A549 (cell line): ENCODE measurements around the gene GRIA1. TPM values are rescaled to one million over a fixed set of nuclear protein-coding genes. Genes with fewer than 3 reads are reported as not detected.

ENCODE experiments used
- ATAC-seq, 2 experiments: fragments of 200-7000 bp in 1 of 2; fragments of >200 bp in 1 of 2; cut with Nextera tagmentation in 1 of 2; cut with Tn5 transposase in 1 of 2; 3 replicates each; pipeline versions ENCODE4 v1.8.0 to v1.9.1; 2018 to 2020; ENCODE audit warnings: mild to moderate bottlenecking in 1 of 2, moderate library complexity in 1 of 2
- CTCF ChIA-PET: fragments of 300-600 bp; sonication (Branson Sonifier 250); formaldehyde crosslinking; extraction: SDS; loops from one replicate; lab custom pipeline; 2021; ENCODE audit warnings: antibody characterized with exemption, inconsistent platforms; lab: Yijun Ruan, JAX
- POLR2A ChIA-PET: fragments of 350-600 bp; formaldehyde crosslinking; extraction: SDS; loops from one replicate; lab custom pipeline; 2021; ENCODE audit warnings: antibody characterized with exemption, inconsistent platforms; lab: Yijun Ruan, JAX
- DNase-seq, 2 experiments: peaks; one replicate each; pipeline versions ENCODE4 v3.0.0 to v3.0.0-alpha.2; 2011 to 2016; ENCODE audit warnings: low read depth in 1 of 2, low spot score in 1 of 2
- FAIRE-seq: peaks from 2 replicates; lab custom pipeline; 2011; peaks lifted over from hg19 to GRCh38; lab: Jason Lieb, UNC
- H3K27ac ChIP-seq, 2 experiments: fragments of >200 bp; sonication (Bioruptor Twin); formaldehyde crosslinking; 3 replicates each; pipeline ENCODE4 v1.5.1; 2016 to 2017
- H3K4me1 ChIP-seq: fragments of >200 bp; sonication (Bioruptor Twin); formaldehyde crosslinking; 3 replicates; pipeline ENCODE4 v1.6.1; 2016
- H3K4me2 ChIP-seq: fragments of >200 bp; sonication (Bioruptor Twin); formaldehyde crosslinking; 3 replicates; pipeline ENCODE4 v1.6.1; 2016
- H3K4me3 ChIP-seq: fragments of >200 bp; sonication (Bioruptor Twin); formaldehyde crosslinking; 3 replicates; pipeline ENCODE4 v1.5.1; 2016
- H3K9me3 ChIP-seq: fragments of >200 bp; sonication (Bioruptor Twin); formaldehyde crosslinking; 3 replicates; pipeline ENCODE4 v1.6.1; 2016
- BHLHE40 ChIP-seq: IDR thresholded peaks from 2 replicates; pipeline ENCODE4 v1.6.1; 2012; ENCODE audit warnings: low read depth, low read length, inconsistent platforms
- CEBPB ChIP-seq, 2 experiments: fragments of >200 bp in 1 of 2; sonication (Bioruptor Twin) in 1 of 2; formaldehyde crosslinking in 1 of 2; IDR thresholded peaks; 2 replicates each; pipeline ENCODE4 v1.6.1; 2012 to 2016
- ELK1 ChIP-seq: fragments of 150-350 bp; IDR thresholded peaks from 2 replicates; pipeline ENCODE4 v1.6.1; 2014; ENCODE audit warnings: low read depth, mild to moderate bottlenecking, low read length
- ESRRA ChIP-seq: fragments of 150-350 bp; IDR thresholded peaks from 2 replicates; pipeline ENCODE4 v1.6.1; 2014; ENCODE audit warnings: mild to moderate bottlenecking, low read length, borderline replicate concordance
- FOSL2 ChIP-seq, 2 experiments: fragments of 450-650 bp in 1 of 2; fragments of >200 bp in 1 of 2; sonication (Bioruptor Twin) in 1 of 2; formaldehyde crosslinking; IDR thresholded peaks; 2 replicates each; pipeline versions ENCODE4 v1.5.0 to v1.6.1; 2016 to 2020; ENCODE audit warnings: mild to moderate bottlenecking in 1 of 2, moderate library complexity in 1 of 2
- HDAC2 ChIP-seq: fragments of 200-600 bp; sonication (generic); IDR thresholded peaks from 2 replicates; pipeline ENCODE4 v1.6.1; 2016
- HEYL ChIP-seq: fragments of 250-450 bp; sonication (Bioruptor Pico); IDR thresholded peaks from 2 replicates; pipeline ENCODE4 v1.8.0; 2021; ENCODE audit warnings: mild to moderate bottlenecking, moderate library complexity
- HMGXB4 ChIP-seq: fragments of 250-450 bp; sonication (Bioruptor Pico); IDR thresholded peaks from 2 replicates; pipeline ENCODE4 v1.5.0; 2021; ENCODE audit warnings: mild to moderate bottlenecking, moderate library complexity, borderline replicate concordance
- HOXA7 ChIP-seq: fragments of 250-450 bp; sonication (Bioruptor Pico); IDR thresholded peaks from 2 replicates; pipeline ENCODE4 v1.5.0; 2020; ENCODE audit warnings: mild to moderate bottlenecking, moderate library complexity
- HOXB5 ChIP-seq: fragments of 250-450 bp; sonication (Bioruptor Pico); IDR thresholded peaks from 2 replicates; pipeline ENCODE4 v1.5.0; 2020; ENCODE audit warnings: mild to moderate bottlenecking, moderate library complexity
- JUN ChIP-seq, 2 experiments: fragments of >200 bp; sonication (Bioruptor Twin); formaldehyde crosslinking; IDR thresholded peaks; 2 replicates in 1 of 2; 3 replicates in 1 of 2; pipeline ENCODE4 v1.6.1; 2016 to 2017
- KDM5A ChIP-seq: fragments of 200-600 bp; sonication (generic); IDR thresholded peaks from 2 replicates; pipeline ENCODE4 v1.6.1; 2016; ENCODE audit warnings: antibody characterized with exemption, mild to moderate bottlenecking
- MAFK ChIP-seq: fragments of 450-650 bp; IDR thresholded peaks from 2 replicates; pipeline ENCODE4 v1.6.1; 2014; ENCODE audit not compliant: partially characterized antibody
- MYC ChIP-seq: IDR thresholded peaks from 2 replicates; pipeline ENCODE4 v1.6.1; 2012; ENCODE audit warnings: mild to moderate bottlenecking, inconsistent platforms, low read length, improper control_type of control experiment, borderline replicate concordance
- NFE2L2 ChIP-seq: fragments of 150-350 bp; conservative IDR thresholded peaks from 2 replicates; pipeline ENCODE4 v1.6.1; 2014; ENCODE audit warnings: low read length
- POLR2A ChIP-seq: IDR thresholded peaks from 2 replicates; pipeline ENCODE4 v1.6.1; 2012; ENCODE audit warnings: mild to moderate bottlenecking, low read length
- REST ChIP-seq: fragments of 200-600 bp; sonication (generic); IDR thresholded peaks from 2 replicates; pipeline ENCODE4 v1.6.1; 2016; ENCODE audit warnings: antibody characterized with exemption, mild to moderate bottlenecking, moderate library complexity
- RFX5 ChIP-seq: fragments of 450-650 bp; IDR thresholded peaks from 2 replicates; pipeline ENCODE4 v1.7.1; 2014; ENCODE audit warnings: antibody characterized with exemption, mild to moderate bottlenecking, moderate library complexity
- RNF2 ChIP-seq: fragments of 200-600 bp; sonication (generic); IDR thresholded peaks from 2 replicates; pipeline ENCODE4 v1.6.1; 2016; ENCODE audit warnings: low read depth, mild to moderate bottlenecking, antibody characterized with exemption, moderate library complexity, borderline replicate concordance
- SREBF2 ChIP-seq: fragments of 450-650 bp; IDR thresholded peaks from 2 replicates; pipeline ENCODE4 v1.6.1; 2014; ENCODE audit warnings: mild to moderate bottlenecking, moderate library complexity
- TFCP2L1 ChIP-seq: fragments of 250-450 bp; sonication (Bioruptor Pico); IDR thresholded peaks from 2 replicates; pipeline ENCODE4 v1.5.0; 2021; ENCODE audit warnings: mild to moderate bottlenecking
- USF2 ChIP-seq: fragments of 450-650 bp; IDR thresholded peaks from 2 replicates; pipeline ENCODE4 v1.6.1; 2014; ENCODE audit warnings: antibody characterized with exemption
- ZSCAN20 ChIP-seq: fragments of 250-450 bp; sonication (Bioruptor Pico); IDR thresholded peaks from 2 replicates; pipeline ENCODE4 v1.8.0; 2022; ENCODE audit warnings: mild to moderate bottlenecking, moderate library complexity
- WGBS: methylation state at CpG from one replicate; pipeline ENCODE4 v1.1.6; 2017; ENCODE audit errors: missing lambda C conversion rate; 5-methylcytosine and 5-hydroxymethylcytosine counted together
- polyA plus RNA-seq, 4 experiments: library from polyadenylated mRNA; depleted of rRNA in 3 of 4; stranded (reverse); fragments of >200 nt; fragmentation: RNase III in 1 of 4; extraction: RNeasy Plus Mini Kit Qiagen cat#74134 plus additional on column Dnase treatment in 1 of 4; gene quantifications; 2 replicates in 3 of 4; 3 replicates in 1 of 4; pipeline ENCODE4 v1.2.3, GENCODE V29; 2011 to 2017

Gene GRIA1
- polyA plus RNA-seq, 2 of the 4 experiments (the other 2 are of a cell fraction): not detected

- no peak overlapping the region for H3K4me2 ChIP-seq
- H3K27ac ChIP-seq: no peak overlapping the region
Measured at GRCh38 chr5:153562189-153562588, 71.7 kb downstream of the GRIA1 start.

GRCh38 chr5:153565822-153566221 is 75.4 kb downstream of the GRIA1 start:
- ChIA-PET CTCF (interaction anchor here (0.6 kb wide), 1 partner anchor 17 kb away, joined by 3 read pairs; no protein-coding TSS in a partner anchor), POLR2A (no interaction called here)
- Histone ChIP-seq H3K4me1 (no peaks in the 10 kb centered on the region), H3K4me2 (no peak overlapping the region), H3K9me3 (no peaks in the 10 kb centered on the region), H3K4me3 (no peak overlapping the region), H3K27ac (no peak overlapping the region)
- DNase-seq: no peak
- TF ChIP-seq RNF2 (no peak), KDM5A (no peak), ELK1 (no peak), HEYL (CRISPR knock-in tag) (no peak), NFE2L2 (no peak), USF2 (no peak)
- 0% methylated on average over 1 of the region's 1 CpG for WGBS
- ATAC-seq: no peak
- FAIRE-seq: no peak

More at GRCh38 chr5:153562189-153562588, 71.7 kb downstream of the GRIA1 start:
- ATAC-seq: no peak
- ChIA-PET POLR2A (no interaction called here), CTCF (no interaction called here)
- H3K4me1 ChIP-seq: no peaks in the 10 kb centered on the region
- no peak for FAIRE-seq
- H3K4me3 ChIP-seq: no peak overlapping the region
- no peaks in the 10 kb centered on the region for H3K9me3 ChIP-seq
- DNase-seq: no peak
- TF ChIP-seq HOXB5 (CRISPR knock-in tag) (no peak), MAFK (no peak), FOSL2 (IDR thresholded peaks at IDR 0.05) (no peak), FOSL2 (CRISPR knock-in tag; IDR thresholded peaks at IDR 0.05) (no peak), HOXA7 (no peak), MYC (no peak), ESRRA (no peak), JUN (IDR thresholded peaks at IDR 0.05) (no peak), KDM5A (no peak), HDAC2 (no peak), SREBF2 (no peak)
- 0% methylated on average over 1 of the region's 1 CpG for WGBS

GRCh38 chr5:153569036-153569435 is 78.6 kb downstream of the GRIA1 start:
- no peak for ATAC-seq
- POLR2A ChIA-PET: no interaction called here
- no peak for FAIRE-seq
- TF ChIP-seq TFCP2L1 (CRISPR knock-in tag): no peak
- TF ChIP-seq USF2: no peak
- TF ChIP-seq RFX5: no peak
- no peak for TF ChIP-seq FOSL2 (IDR thresholded peaks at IDR 0.05)
- TF ChIP-seq FOSL2 (CRISPR knock-in tag; IDR thresholded peaks at IDR 0.05): no peak
- no peak for TF ChIP-seq CEBPB (IDR thresholded peaks at IDR 0.05)
- no peak for TF ChIP-seq HMGXB4 (CRISPR knock-in tag)
- TF ChIP-seq ZSCAN20 (CRISPR knock-in tag): no peak
- TF ChIP-seq BHLHE40: no peak
- no peak for TF ChIP-seq ELK1
- TF ChIP-seq REST: no peak
- no peak for TF ChIP-seq ESRRA
- no peak for TF ChIP-seq MAFK
- no peak for TF ChIP-seq POLR2A
- TF ChIP-seq, all 56 proteins: peak for 0
- Histone ChIP-seq H3K27ac (no peak overlapping the region), H3K9me3 (no peaks in the 10 kb centered on the region), H3K4me3 (no peak overlapping the region), H3K4me2 (no peak overlapping the region), H3K4me1 (no peaks in the 10 kb centered on the region)
- CTCF ChIA-PET: no interaction called here
- WGBS: 5% methylated on average over 1 of the region's 1 CpG
- no peak for DNase-seq
